Dermis blood vessel endothelial cell (primary cell): ENCODE results near the gene XYLT2. TPM values are rescaled to one million over a fixed set of nuclear protein-coding genes. Genes with fewer than 3 reads are reported as not detected.
"Not testable (repeated sequence)": the region's sequence is repeated elsewhere in the genome, so short reads cannot be mapped to it uniquely, and the experiment has no call there.

Experiments used
- DNase-seq: peaks from one replicate; pipeline ENCODE4 v3.0.0; 2010
- total RNA-seq: library from RNA; depleted of rRNA; stranded (reverse); fragments of >200 nt; gene quantifications from 2 replicates; pipeline ENCODE4 v1.2.3, GENCODE V29; 2014

Gene XYLT2
- total RNA-seq, 1 donor from 2014 or later: 26.5 TPM

GRCh38 chr17:50322271-50322670 lies 23.7 kb upstream of the XYLT2 start:
- no peak for DNase-seq

DNA sequence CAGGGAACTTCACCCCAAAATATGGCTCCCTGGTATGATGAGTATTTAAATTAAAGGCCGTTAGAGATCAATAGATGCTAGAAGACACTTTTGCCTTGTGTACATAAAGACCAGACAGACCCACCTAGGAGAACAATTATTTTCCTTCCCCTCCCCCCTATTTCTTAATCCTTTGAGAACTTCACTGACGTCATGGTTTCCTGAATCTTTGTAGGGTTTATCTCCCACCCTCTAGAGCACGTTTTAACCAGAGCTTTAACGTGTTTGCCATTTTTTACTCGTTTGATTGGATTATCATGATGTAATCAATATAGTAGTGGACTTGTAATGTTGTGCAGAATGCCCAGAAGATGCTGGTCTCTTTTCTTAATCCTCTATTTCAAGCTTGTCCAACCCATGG lies 22.9 kb upstream of the XYLT2 start:
- no peak for DNase-seq

DNA sequence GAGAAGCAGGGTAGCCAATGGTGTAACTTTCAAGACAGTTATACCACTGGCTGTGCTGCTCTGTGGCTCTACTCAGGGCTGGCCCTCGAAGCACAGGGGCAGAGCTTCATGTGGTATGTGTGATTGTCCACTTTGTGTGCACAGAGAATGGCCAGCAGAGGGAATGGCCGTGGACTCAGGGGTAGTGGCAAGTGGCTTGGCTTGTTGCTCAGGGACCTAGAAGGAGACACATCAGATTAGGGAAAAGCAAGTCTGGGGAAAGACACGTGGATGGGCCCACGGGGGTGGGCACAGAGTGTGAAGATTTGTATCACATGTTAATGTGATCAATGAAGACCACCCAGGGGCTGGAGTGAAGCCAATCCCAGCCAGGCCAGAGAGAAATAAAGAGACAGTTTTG lies 20.0 kb upstream of the XYLT2 start:
- DNase-seq: no peak

GRCh38 chr17:50326831-50327364 lies 19.0 kb upstream of the XYLT2 start:
- DNase-seq: no peak

DNA sequence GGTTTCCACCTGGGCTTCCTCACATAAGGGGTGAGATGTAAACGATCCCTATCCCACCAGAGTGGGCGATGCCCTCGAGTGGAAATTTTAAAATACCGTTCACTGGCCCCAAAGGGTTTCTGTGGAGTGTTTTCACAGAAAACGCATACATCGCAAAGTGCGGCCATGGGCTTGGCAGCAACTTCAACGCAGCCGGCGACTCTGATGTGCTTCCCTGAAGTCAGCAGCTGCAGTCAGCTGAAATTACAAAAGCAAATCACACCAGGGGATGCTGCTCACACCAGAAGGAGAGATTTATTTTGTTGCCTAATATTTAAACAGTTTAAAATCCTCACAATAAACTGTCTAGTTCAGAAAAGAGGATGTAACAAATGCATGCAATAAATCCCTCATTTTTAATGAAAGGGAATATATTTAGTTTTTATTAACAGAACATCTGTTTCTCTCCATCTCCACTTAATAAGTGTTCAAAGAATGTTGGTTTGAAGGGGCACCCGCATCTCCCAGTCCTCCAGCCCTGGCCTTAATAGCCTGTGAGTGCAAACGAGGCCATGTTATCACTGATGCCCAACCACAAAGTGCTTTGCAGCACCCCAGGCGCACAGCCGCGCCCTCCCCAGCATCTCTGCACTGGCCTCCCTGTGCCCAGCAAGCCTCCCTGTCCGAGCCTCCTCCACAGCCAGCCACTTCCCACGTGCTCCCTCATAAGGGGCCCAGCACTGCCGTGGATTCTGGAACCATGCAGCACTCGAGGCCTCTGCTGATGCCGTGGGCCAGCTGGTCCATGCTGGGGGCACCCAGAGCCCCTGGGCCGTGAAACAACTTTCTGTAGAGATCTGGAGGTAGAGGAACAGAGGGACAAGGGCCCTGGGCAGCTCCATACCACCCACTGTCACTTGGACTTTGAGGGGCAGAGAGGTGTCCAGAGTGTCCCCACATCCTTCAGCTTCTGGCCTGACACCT lies 17.3 kb upstream of the XYLT2 start:
- no peak for DNase-seq

DNA sequence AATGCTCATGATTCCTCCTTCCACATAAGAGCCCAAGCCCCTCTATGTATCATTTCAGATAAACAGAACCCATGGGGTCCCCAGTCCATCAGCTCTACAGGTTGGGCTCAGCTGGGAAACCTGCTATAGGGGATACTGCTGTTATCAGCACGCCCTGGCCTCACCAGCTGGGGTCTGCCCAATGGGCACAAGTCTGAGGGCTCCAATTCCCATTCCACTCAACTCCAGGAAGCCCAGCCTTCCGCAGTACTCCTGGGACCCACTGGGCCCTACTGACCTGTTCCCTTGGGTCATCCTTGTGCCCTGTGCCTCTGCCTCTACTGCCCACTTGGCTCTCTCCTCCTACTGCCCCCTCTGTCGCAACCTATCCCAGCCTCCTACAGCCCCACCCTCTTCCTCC lies 16.2 kb upstream of the XYLT2 start:
- no peak for DNase-seq

- no peak for DNase-seq
These were observed 15.7 kb upstream of the XYLT2 start for GRCh38 chr17:50330151-50330775.

GRCh38 chr17:50331085-50331791 lies 14.7 kb upstream of the XYLT2 start:
- no peak for DNase-seq

DNA sequence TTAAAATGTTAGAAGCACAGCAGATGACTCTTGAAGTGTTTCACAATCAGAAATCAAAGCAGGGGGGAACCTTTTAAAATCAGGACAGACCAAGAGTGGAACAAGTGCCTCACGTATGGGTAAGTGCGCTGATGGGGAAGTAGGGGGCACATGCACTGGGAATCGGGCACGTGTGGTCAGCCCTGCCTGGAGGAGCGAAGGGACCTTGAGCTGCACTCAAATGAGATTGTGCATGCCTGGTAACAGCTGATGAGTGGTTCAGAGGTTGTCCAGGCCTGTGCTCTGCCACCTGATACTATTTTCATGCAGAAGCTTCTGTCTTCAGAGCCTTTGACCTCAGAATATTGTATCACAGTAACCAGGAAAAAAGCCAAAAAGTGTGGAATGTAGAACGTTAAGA lies 13.7 kb upstream of the XYLT2 start:
- DNase-seq: no peak

- not testable (repeated sequence) for DNase-seq
These were observed 12.5 kb upstream of the XYLT2 start for GRCh38 chr17:50333291-50334057.

DNA sequence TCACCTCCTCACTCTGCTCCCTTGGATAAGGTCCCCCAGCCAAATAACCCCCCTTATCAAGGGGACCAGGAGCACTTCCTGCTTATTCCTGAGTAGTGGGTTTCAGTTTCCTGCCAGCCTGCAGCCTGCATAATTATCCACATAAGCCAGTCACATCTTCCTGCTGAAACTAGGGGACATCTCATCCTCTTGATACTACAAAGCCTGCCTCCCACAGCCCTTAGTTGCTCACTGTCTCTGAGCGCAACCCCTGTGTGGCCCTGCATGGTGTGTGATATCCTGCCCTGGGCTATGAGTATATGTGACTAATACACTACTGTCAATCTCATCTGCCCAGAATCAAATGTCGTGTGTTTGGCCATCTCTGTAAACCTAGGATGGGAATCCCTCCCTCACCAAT lies 8.0 kb upstream of the XYLT2 start:
- no peak for DNase-seq

- no peak for DNase-seq
These were observed 7.3 kb upstream of the XYLT2 start for GRCh38 chr17:50338645-50339044.

DNA sequence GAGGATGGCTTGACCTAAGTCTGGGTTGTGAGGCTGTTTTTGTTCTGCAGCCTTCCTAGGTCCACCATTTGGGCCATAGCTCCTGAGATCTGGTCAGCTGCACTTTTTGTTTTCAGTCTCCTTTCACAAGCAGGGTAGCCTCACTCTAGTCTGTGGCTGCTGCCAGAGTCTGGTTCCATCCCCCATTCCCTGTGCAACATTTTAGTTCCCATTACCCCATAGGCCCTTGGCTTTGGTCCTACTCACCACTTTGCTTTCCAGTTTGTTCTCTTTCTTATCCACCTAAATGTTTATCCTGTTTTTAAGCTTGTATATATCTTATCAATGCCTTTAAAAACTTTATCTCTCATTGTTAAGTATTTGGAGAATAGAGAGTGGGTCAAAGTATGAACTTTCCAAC lies 6.5 kb upstream of the XYLT2 start:
- no peak for DNase-seq

DNA sequence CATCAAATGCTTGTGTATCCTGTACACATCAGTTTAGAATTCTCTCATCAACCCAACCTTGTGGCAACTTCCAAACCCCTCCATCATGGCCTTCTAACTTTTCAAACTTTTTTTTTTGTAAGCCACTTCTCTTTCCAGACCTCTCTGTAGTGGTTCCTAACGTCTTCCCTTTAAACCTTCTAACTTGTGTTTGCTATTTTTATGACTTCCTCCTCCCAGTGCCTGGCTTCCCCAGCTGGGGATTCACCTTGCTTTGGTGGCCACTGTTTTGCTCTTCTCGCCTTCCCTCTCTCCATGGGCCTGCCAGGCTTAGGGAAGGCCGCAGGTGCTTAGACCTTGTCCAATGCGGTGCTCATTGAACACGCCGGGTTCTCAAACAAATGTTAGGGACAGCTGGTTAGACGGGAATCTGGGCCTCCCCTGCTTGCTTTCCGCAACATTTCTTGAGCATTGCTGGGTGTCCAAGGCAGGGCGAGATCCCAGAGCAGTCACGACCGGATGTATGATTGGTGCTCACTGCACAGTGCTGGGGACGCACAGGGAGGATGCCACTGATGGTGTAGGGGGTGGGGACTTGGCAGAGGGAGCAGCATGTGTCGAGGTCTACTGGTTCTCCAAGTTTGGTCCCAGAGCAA lies 1.1 kb upstream of the XYLT2 start:
- no peak for DNase-seq

DNA sequence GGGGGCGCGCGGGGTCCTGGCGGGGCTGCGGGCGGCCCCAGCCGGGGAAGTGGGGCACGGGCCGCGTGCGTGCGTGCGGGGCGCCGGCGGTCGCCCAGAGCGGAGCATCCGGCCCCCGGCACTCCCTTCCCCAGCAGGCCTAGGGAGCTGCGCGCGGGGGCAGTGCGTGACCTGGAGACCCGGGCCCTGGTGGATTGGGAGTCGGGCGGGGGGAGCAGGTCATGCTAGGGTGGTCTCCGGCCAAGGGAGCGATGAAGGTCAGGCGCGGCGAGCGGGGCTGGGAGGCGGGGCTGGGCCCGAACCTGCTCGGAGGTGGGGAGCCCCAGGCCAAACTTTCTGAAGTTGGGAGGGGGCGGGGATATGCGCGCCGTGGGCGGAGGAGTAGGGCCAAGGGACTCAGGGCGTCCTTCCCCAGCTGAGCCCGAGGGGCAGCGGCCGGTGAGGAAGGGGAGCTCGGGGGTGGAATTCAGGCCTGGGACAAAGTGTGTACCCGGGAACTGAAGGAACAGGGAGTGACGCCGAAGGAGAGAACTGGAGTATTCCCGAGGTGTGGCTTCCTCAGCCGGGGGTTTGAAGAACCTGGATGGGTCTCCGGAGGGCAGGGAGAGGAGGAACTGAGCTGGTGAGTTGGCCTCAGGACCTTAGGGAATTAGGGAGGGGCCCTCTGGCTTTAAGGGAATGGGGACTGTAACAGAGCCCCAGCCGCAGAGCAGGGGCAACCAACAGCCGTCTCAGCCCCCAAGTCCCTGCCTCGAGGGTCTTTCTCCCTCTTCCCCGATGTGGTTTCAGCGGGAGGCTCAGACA lies 589 bp downstream of the XYLT2 start:
- DNase-seq: peak; percentile 37

DNA sequence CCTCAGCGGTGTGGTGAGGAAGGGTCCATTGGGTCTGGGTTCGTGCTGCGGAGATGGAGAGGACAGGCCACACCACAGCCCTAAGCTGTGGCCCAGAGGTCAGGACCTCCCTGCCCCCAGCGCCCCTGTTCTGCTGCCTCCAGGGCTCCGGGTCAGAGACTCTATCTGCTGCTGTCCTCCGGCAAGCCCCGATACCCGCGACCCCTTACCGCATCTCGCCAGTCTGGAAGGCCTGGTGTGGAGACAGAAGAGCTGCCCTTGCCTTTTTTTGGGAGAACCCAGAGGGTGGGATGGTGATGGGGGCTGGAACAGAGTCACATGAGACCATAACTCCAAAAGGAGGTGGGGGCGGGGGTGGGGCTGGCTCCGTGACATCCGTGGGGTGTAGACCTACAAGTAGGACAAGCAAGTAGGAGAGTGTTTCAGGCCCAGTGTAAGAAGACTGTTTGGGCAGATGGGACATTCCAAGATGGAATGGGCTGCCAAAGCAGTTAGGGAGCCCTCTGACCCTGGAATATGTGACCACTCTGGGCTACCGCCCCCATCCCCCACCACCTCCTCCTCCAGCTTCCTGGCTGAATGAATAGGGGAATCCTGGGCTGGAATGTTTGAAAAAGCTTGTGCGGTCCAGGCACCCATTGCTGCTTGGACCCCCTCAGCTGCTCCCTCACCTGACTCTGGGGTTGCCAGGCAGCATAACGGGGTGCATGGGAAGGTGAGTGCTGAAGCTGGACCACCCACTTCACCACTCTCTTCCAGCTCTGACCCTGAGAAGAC lies 1.4 kb downstream of the XYLT2 start:
- no peak for DNase-seq

DNA sequence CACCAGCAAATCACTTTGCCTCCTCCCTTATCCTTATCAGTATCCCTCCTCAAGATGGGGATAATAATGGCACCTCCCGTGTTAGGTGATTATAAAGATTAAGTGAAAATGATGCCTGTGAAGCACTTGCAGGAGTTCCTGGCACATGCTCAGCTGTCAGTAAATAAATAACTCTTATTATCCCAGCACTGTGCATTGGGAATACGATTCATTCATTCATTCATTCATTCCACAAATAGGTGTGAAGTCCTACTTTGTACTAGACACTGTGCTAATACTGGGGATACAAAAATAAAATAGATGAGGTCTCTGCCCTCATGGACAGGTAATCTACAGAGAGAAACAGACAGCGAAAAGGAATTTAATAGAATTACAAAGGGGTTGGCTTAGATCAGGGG lies 2.0 kb downstream of the XYLT2 start:
- no peak for DNase-seq

DNA sequence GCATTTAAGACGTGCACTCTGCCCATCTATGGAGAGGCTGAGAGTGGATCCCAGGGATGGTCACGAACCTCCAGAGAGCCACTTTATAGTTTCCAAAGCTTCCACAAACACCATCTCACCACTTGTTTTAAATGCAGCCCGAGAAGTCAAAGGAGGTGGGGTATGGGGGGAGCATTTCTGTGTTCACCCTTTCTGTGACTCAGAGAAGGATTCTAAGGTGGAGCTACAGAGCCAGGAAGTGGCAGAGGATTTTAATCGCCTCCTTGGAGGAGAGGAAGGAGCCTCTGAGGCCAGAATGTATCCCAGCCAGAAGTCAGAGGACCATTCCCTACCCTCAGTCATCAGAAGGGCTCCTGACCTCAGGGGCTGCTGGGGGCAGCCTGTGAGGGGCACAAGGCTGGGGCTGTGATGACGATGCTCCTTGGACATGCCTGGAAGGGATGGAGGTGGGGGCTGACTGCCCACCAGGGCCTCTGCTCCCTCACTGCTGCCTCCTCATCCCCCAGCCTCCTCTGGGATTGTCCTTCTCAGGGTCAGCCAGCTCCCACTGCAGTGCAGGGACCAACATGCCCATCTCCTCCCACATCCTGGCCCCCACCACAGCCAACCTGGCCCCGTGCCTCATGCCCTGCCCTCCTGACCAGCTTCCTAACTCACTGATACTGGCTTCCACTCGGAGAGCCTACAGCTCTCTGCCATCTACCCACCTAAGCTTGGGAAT lies 2.8 kb downstream of the XYLT2 start:
- DNase-seq: no peak

GRCh38 chr17:50349243-50349600 lies 3.3 kb downstream of the XYLT2 start:
- no peak for DNase-seq

DNA sequence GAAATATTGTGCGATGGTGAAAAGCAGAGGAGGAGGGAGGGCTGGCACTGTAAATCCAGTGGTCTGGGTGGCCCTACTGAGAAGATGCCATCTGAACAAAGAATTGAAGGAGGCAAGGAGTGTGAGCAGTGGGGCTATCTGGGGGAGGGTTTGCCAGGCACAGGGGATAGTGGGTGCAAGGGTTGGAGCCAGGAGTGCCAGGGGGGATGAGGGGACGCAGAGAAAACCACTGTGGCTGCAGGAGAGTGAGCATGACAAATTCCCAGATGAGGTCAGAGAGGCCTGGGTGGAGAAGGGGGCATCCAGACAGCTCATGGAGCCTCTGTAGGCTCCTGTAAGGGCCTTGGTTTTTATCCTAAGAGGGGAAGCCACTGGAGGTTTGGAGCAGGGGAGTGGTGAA lies 4.8 kb downstream of the XYLT2 start:
- no peak for DNase-seq
